HG03159 (cell line): ENCODE measurements around the gene GOSR2.
"Not testable (repeated sequence)": the region's sequence is repeated elsewhere in the genome, so short reads cannot be mapped to it uniquely, and the experiment has no call there.

Experiments used
- ATAC-seq: cut with Tn5 transposase; IDR thresholded peaks from one replicate; pipeline ENCODE4 v1.9.1; 2021; ENCODE audit warnings: mild to moderate bottlenecking, moderate library complexity; ENCODE audit not compliant: unreplicated experiment

GOSR2 gene

DNA sequence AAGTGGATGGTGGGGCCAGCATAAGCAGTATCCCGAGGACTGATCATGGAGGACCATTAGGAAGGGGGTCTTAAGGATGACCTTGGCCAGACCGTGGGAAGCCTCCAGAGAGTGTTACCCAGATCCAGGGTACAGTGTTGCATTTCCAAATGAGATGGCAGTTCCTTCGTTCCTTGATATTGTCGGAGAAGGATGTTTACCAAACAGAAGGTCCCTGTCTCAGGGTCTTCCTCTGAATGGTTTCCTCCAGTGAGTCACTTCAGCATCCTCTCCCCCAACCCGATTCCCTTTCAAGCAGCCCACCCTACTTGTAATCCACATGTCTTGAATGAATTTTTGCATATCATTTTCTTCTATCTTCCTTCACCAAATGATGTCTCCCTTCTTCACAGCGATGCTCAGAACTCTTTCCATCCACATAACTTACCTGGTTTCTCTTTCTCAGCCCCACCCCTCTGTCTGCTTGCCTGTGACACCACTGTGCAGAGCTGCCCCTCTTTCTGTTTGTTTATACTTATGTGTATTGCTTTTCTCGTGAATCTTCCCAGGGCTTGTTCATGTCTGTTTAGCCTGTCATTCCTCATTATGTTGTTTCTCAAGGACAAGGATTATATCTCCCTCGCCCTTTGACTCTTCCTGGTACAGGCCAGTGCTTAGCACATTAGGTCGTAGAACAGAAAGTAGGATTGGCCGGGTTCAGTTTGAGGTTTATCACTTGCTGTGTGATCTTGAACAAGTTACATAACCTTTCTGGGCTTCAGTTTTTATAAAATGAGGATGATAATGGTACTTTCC lies 5.7 kb downstream of the GOSR2 start:
- no peak for ATAC-seq

DNA sequence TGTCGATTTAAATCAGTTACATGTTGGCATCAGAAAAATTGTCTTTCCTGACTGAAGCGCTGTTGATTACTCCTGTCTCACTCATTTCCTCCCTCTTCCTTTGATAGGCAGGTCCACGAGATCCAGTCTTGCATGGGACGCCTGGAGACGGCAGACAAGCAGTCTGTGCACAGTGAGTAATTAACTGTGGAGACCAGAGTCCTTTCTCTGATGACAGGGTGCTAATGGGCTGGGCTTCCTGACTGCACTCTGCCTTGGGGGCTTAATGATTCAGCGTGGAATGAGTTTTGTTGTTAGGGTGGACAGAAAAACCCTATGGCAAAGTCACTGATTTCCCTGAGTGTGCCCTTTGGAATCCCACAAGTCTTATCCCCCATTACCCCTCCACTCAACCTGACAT lies 6.5 kb downstream of the GOSR2 start:
- ATAC-seq = no peak

DNA sequence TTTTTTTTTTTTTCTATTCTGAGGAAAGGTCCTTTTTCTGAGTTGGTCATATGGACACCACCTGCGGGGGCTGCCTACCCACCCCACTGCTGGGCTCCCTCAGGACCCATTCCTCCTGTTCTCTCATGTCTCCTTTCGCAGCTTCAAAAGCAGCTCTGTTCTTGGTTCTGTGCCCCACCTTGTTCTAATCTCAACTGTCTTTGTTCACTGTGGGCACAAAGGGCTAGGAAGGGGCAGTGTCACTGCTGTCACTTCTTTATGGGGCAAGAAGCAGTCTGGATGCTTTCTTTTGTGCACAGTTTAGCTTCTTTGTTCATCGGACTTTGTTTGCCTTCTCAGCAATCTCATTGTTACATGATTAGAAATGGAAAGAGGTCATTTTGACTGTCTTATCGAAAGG lies 7.1 kb downstream of the GOSR2 start:
- ATAC-seq = no peak

DNA sequence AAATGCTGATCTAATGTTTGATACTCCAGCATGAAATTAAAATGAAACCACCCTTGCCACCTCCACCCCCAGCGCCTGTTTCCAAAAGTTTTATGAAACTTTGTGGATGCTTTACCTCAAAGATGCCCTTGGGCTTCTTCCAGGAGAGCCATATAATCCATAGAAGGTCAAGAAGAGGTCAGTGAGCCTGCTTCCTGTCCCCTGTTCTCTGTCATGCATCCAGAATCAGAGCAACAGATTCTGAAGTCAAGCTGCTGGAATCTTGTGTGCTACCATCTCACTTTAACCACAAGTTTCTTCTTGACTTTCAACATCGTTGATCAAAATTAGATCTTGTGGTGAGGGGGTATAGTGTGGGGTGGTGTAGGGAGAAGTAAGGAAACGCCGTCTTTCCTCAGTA lies 8.6 kb downstream of the GOSR2 start:
- no peak for ATAC-seq

DNA sequence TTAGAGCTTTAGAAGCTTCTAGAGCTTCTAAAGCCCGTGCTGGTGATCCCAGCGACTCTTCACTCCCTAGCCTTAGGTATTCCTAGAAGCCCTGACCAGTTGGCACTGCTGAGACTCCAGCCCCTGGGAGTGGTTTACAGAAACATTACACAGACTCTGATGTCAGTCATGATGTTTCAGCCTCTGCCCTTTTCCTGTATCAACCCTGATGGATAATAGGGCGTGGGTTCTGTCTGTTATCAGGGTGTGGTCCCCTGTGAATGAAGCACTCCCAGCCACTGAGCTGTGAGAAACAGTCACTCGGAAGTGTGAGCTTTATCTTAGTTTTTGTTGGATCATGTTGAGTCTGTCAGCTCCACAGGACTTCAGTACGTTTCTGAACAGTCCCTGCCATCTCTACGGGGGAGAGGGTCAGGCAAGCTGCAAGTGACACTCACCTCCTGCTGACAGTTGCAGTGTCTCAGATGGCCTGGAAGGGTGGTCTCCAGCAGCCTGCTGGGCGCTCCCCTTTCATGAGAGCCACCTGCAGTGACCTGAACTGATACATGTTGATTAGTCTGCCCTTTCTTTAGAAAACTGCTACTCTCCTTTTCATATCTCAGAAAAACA lies 12.8 kb downstream of the GOSR2 start:
- ATAC-seq = no peak

DNA sequence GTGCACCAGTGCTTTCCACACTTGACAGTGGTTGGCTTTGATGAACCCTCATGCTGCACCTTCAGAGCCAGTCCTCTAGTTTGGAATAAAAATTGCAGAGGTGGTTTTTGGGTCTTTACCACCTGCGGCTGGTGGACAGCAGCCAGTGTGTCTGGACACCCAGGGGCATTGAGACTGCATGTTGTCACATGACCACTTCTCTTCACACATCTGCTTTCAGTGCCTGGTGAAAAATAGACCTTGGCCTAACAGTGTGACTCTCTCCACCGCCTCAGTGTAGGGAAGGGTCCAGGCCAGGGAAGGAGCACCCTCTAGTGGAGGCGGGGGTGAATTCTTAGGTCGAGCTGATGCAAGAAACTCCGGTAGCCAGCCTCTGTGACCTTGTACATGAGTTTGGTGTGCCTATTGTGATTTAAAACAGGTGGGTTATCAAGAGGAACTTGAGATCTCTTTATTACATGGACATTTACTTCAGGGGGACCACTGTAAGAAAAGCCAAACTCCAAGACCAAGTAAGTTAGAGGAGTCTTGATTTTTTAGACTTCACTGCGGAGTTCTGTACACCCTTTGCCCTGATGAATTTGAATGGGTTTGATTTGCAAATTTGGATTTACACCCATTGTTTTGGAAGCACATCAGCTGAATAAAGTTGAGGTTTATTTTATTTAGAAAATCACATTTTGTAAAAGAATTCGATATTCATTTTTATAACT lies 17.9 kb downstream of the GOSR2 start:
- peak; percentile 66 for ATAC-seq

DNA sequence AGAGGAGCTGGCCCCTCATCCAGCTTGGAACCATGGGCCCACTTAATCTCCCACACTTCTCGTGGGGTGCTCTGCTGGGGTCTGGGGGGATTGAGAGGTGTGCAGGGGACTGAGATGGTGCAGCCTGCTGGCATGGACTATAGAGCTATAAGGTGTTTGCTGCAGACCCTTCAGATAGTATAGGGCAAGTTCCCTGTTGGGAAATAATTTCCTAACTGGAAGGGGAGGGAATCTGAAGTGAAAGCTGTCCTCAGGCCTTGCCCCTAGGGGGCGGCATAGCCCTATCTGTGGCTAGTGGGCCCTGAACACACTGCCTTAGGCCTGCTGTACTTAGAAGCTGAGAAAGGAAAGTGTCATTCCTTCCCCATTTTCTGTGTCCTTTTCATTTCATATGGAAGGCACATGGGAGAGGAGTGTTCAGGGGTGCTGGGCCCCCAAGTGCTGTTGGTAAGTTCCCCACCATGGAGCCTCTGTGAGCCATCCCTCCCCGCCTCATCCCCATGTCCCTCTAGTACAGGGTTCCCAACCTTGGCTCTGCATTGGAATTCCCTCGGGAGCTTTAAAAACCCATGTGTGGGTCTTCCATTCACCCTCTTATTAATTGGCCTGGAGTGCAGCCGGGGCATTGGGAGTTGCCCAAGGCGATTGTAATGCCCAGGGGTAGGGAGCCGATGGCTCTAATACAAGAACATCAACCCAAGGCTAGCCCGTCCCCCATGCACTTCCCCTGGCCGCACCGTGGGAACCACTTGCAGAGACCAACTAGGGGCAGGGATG lies 19.7 kb downstream of the GOSR2 start:
- no peak for ATAC-seq

DNA sequence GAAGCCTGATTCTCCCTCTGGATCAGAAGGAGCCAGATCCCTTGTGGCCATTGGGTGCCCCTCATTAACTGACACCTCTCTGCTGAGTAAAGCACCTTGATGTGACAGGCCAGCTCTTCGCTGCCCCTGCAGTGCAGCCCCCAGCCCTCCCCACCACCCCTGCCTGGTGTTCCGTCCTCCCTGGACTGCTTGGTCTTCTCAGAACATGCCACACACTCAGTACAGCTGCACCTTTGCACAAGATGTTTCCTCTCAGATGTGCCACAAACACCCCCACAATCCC lies 20.2 kb downstream of the GOSR2 start:
- ATAC-seq = no peak

DNA sequence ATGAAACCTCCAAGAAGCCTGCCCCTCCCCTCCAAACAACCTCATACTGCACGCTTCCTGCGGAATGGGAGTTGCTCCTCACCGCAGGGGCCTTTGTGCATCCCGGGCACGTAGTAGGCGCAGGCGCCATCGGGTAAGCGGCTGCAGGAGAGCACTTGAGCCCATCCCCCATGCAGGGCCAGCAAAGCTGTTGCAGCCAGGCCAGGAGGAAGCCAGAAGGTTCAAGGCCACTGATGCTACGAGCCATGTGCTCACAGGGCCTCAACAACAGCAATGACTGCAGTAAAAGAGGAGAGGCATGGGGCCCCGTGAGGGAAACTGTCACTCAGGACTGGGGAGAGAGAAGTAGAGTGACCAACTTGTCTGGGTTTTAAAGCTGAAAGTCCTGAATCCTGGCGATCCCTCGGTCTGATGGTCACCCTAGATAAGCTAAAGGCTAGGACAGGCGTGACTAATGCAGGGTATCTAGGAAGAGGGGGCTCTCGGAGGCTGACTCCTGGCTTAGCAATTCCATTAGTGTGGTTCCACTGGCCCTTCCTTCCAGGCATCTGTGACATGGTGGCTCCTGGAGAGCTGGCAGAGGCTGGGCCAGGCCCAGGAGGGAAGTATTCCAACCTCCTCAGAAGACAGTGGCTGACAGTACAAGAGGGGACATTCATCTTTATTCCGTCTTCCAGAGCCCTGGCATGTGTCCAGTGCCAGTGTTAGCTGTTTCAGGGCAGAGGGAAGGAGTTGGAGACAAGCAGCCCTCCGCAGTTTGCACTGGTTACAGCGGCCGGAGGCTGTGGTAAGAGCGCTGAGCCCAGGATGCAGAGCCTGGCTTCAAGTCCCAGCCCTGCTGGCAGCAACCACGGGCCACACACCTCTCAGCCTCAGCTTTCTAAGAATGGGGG lies 20.8 kb downstream of the GOSR2 start:
- ATAC-seq = no peak

DNA sequence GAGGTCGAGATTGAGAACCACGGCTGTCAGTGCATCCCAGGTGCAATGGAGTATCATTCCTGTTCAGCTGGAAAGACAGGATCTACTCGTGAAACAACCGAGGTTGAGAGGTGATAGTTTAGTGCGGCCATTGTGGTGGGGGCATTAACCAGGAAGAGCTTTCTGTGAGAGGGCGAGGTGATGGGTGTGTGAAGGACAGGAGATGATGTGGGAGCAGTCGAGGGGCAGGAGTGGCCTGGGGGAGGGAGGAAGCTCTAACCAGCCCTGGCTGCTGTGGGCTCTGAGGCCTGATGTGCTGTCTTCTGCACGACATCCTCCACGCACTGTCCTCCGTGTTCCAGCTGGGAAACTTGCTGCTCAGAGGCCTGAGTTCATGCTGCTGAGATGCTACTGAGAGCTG lies 22.0 kb downstream of the GOSR2 start:
- no peak for ATAC-seq

DNA sequence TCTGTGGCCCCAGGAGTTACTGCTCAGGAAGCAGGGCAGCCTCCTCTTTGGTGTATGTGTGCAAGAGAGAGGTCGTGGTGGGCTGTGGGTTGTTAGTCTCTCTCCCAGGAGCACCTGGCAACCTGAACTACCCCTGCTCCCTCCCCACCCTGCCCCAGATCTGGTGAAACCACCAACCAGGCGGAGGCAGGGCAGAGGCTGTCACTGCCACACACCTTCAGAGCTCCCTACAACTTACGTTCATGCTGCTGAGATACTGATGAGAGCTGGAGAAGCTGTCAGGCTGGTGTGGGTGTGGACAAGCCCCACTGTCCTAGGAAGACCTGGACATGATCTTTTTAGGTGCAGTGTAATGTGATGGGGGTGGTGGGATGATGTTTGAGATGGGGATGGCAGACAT lies 24.3 kb downstream of the GOSR2 start:
- ATAC-seq = no peak

DNA sequence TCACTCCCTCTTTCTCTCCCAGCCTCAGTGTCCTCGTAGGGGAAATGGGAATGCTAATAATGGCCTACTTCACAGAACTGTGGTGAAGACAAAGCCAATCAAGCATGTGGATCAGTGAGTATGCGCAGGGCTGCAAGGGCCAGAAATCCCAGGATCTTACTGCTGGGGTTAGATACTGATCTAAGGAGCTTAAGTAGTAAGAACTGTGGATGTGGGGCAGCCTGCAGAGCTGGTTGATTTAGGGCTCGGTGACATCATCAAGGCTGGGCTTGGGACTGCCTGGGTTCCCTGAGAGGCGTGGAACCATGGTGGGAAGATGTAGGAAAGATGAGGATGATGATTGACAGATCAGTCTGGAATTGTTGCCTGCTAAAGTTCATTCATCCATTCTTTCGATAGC lies 25.6 kb downstream of the GOSR2 start:
- no peak for ATAC-seq

DNA sequence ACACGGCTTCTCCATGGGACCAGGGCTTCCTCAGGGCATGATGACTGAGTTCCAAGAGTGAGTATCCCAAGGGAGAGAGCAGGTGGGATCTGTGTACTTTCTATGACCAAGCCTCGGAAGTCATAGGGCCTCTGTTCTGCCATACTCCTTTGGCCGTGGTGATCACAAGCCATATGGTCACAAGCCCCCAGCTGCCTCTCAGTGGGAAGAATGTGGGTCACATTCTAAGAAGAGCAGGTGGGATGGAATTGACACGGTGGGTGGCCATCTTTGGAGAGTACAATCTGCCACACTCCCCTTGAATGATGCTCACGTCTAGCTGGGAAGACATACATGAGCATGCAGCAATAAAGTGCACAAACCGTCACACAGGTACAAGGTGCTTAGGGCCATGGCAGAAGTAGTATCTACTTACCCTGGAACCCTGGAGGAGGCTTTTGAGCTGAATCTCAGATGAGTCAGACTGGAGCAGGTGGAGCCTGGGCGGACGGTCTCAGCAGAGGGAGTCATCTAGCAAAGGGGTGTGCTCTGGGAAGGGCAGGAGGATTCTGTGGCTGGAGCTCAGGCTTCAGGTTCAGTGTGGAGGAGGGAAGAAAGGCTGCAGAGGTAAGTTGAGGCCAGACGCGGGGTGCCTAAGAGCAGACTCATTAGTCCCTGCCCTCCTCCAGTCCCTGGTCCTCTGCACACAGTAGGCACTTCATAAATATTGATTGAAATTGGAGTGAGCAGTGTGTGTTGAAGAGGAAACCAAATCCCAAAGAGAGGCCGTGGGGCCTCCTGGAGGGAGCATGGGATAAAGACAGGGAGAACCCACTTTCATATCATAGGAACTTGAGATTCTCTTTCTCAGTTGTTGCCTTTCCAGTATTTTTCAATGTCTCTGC lies 26.6 kb downstream of the GOSR2 start:
- no peak for ATAC-seq

DNA sequence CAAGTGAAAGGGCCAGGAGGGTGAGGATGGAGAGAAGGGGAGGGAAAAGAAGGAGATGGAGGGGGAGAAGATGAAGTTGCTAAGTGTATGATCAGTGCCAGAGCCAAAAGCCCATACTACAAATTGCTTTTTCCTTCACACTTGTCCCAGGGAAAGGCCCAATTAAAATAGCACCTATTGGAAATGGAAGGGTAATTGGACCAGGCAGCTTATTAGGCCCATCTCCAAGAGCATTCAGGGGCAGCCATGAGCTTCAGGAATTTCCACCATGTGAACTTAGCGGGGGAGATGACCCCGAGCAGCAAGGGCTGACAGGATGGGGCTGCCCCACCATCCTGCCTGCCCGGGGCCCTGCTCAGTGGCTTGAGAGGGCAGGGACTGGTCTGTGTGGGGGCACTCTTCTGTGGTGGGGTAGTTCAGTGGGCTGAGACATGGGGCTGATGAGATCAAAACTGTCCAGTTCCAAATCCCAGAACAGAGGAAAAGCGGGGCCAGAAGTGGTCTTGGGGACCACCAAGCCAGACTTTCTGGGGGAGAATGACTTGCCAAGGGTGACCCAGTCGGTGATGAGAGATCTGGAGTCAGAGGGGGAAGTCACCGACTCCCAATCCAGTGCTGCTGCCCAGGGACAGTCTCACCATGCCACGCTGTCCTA lies 27.5 kb downstream of the GOSR2 start:
- ATAC-seq = no peak

DNA sequence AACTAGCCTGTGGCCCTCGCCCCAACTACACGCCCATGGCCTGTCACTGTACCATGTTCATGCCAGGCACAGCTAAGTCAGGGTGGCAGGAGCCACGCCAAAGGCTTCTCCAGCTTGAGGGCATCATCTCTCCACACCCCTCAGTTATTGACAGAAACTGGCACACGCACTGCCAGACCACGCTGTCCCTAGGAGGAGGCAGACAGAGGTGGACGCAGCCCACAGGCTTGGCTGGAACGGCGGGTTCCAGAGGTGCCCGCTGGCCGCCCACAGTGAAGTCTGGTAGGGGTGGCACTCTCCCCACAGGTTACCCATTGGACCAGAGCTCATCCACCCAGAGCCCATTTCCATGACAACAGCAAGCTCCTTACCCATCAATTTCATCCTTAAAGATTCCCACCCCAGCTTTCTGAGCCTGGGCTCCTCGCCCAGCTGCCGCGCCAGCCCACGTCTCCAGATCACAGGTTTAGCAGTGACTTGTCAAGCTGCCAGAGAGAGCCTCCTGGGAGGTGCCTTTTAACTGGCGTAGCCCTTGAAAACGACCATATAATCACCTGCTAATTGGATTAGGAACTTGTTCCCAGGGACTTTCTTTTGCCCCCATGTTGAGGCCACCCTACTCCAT lies 28.1 kb downstream of the GOSR2 start:
- ATAC-seq = no peak

DNA sequence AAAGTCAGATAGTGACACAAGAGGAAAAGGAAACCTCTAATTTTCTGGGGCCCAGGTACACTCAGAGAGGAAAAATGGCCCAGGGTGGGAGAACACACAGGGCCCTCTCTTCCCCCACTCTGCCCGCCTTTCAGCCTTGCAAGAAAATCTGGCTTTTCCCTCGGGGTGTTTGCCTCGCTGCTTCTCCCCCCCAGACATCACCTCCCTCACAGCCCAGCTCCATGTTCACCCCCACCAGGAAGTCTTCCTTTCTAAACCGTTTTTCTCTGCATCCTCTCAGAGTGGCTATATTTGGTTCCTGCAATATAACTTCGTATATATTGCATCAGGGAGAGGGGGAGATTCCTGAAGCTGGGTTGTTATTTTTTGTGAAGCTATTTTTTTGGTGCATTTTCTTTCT lies 28.7 kb downstream of the GOSR2 start:
- no peak for ATAC-seq

DNA sequence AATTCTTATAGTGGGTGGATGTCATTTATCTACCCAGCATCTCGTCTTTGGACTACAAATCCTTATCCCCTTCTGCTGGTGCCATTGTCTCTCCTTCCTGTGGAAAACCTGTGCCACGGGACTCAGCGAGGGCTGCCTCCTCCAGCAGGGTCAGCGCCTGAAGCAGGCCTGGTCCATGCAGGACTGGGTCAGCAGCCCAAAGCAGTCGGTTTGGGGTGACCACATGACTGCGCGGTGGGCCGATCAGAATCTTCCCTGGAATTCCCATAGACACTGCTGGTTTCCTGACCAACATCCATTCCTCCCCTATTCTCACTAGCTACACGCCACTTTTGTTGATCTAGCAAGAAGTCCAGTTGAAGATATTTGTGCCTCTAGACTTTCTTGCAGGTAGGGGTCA lies 29.2 kb downstream of the GOSR2 start:
- ATAC-seq = no peak

DNA sequence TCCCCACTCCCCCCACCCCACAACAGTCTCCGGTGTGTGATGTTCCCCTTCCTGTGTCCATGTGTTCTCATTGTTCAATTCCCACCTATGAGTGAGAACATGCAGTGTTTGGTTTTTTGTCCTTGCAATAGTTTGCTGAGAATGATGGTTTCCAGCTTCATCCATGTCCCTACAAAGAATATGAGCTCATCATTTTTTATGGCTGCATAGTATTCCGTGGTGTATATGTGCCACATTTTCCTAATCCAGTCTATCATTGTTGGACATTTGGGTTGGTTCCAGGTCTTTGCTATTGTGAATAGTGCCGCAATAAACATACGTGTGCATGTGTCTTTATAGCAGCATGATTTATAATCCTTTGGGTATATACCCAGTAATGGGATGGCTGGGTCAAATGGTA lies 30.2 kb downstream of the GOSR2 start:
- ATAC-seq = not testable (repeated sequence)
